ENCODE measurements around the gene ZFYVE9.

The ZFYVE9 gene

DNA sequence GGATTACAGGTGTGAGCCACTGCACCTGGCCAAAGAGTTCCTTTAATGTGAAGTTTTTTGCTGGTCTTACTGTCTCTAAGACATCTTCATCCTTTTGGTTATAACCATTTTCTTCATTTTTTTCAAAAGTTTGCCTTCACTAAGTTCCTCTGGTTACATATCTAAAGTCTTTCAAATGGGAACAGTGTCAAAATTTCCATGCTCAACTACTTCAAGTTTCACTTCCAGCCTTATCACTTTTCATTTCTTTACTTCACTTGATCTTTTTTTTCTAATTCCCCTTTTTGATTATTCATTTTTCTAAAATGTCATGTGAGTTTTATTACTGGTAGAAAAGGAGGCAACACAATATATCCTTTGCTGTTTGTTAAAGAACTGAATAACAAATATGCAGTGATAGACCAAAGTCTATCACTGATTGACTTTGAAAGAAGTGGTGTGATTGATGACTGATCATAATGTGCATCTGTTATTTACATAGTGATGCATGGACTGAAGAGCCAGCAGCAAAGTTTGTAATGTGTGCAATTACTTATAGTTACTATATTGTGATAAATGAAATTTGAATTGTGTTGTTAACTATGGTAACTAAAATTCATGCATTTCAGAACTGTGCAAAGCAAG lies 16.0 kb upstream of the ZFYVE9 start:
- no peaks in the 10 kb centered on the region for H3K27me3 ChIP-seq (ENCODE audit: insufficient read depth, low read depth, severe bottlenecking)
- TF ChIP-seq, protein P1, sequence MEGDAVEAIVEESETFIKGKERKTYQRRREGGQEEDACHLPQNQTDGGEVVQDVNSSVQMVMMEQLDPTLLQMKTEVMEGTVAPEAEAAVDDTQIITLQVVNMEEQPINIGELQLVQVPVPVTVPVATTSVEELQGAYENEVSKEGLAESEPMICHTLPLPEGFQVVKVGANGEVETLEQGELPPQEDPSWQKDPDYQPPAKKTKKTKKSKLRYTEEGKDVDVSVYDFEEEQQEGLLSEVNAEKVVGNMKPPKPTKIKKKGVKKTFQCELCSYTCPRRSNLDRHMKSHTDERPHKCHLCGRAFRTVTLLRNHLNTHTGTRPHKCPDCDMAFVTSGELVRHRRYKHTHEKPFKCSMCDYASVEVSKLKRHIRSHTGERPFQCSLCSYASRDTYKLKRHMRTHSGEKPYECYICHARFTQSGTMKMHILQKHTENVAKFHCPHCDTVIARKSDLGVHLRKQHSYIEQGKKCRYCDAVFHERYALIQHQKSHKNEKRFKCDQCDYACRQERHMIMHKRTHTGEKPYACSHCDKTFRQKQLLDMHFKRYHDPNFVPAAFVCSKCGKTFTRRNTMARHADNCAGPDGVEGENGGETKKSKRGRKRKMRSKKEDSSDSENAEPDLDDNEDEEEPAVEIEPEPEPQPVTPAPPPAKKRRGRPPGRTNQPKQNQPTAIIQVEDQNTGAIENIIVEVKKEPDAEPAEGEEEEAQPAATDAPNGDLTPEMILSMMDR (IDR thresholded peaks at IDR 0.05; ENCODE audit: low read depth, low read length) = no peak
- H3K36me3 ChIP-seq = no peaks in the 10 kb centered on the region
- H3K4me3 ChIP-seq (ENCODE audit: low read depth, low read length) = no peak overlapping the region
- DNase-seq = no peak
- H3K9me3 ChIP-seq (ENCODE audit: severe bottlenecking) = no peaks in the 10 kb centered on the region
- H3K27ac ChIP-seq = no peak overlapping the region

DNA sequence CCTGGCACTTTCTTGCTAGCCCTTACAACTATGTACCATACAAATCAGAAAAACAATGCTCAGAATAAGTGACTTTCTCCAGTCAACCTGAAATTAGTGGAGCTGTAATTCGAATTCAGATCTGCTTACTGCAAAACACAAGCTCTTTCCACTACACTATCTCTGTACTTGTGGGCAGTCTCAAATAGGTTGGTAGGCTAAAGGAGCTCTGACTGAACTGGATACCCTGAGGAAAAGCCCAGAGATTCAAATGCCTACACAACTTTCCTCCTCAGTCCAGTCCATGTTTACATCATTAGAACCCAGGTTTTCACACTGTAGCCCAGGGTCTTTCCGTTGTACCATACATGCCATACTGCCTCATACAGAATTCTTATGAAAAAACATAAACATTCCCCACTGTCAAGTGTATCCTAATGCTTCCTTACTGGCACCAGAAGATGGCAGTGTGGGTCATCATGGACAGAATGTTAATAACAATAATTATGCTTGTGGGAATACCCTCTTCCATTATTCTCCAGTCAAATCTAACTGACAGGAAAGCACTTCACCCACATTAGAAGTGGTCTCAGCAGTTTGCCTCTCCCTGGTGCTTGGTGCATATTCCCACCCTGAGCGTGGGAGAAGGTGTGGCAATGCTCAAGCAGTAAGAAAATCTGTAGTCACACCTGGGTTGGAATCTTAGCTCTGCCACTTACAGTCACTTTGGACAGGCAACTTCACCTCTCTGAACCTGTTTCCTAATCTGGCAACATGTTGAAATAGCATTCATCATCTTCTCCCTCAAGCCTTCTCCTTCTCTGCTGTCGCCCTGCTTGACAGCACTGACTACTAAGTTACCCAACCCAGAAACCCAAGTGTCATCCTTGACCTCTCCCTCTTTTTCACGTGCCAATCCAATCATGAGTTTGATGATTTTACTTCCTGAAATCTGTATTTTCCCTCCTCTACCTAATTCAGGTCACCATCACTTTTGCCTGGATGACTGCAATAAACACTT lies 14.4 kb upstream of the ZFYVE9 start:
- Histone ChIP-seq H3K4me3 (ENCODE audit: low read depth, low read length) (no peak overlapping the region), H3K36me3 (no peaks in the 10 kb centered on the region), H3K9me3 (ENCODE audit: severe bottlenecking) (no peaks in the 10 kb centered on the region), H3K27me3 (ENCODE audit: insufficient read depth, low read depth, severe bottlenecking) (no peaks in the 10 kb centered on the region), H3K27ac (no peak overlapping the region)
- TF ChIP-seq, protein P1 (IDR thresholded peaks at IDR 0.05; ENCODE audit: low read depth, low read length) = peak; percentile 50; the same call in 1 of the 2 replicates
- peak; percentile 26 for DNase-seq

- Histone ChIP-seq H3K9me3 (ENCODE audit: severe bottlenecking) (no peaks in the 10 kb centered on the region), H3K27me3 (ENCODE audit: insufficient read depth, low read depth, severe bottlenecking) (no peaks in the 10 kb centered on the region), H3K36me3 (peaks cover 6% of the 10 kb centered on the region; the same call in 1 of the 2 replicates), H3K27ac (no peak overlapping the region), H3K4me3 (ENCODE audit: low read depth, low read length) (no peak overlapping the region)
- DNase-seq = no peak
- TF ChIP-seq, protein P1 (IDR thresholded peaks at IDR 0.05; ENCODE audit: low read depth, low read length) = no peak
These were observed 1.9 kb upstream of the ZFYVE9 start for GRCh38 chr1:52139817-52140540.

GRCh38 chr1:52140633-52141512 lies 1.0 kb upstream of the ZFYVE9 start:
- peaks cover 6% of the 10 kb centered on the region; the same call in 1 of the 2 replicates for H3K36me3 ChIP-seq
- peak overlapping the region; percentile 69 for H3K4me3 ChIP-seq (ENCODE audit: low read depth, low read length)
- peak overlapping the region; percentile 91 for H3K27ac ChIP-seq
- no peaks in the 10 kb centered on the region for H3K27me3 ChIP-seq (ENCODE audit: insufficient read depth, low read depth, severe bottlenecking)
- DNase-seq = no peak
- no peaks in the 10 kb centered on the region for H3K9me3 ChIP-seq (ENCODE audit: severe bottlenecking)
- TF ChIP-seq, protein P1 (IDR thresholded peaks at IDR 0.05; ENCODE audit: low read depth, low read length) = no peak
